Activated T-cell treated with anti-CD3 and anti-CD28 coated beads, Interleukin-2, amount 50 U/mL, for 4 hours (primary cell): ENCODE data around the gene KNTC1. TPM values are rescaled to one million over a fixed set of nuclear protein-coding genes. Genes with fewer than 3 reads are reported as not detected.
"Not testable (repeated sequence)": the region's sequence is repeated elsewhere in the genome, so short reads cannot be mapped to it uniquely, and the experiment has no call there.

ENCODE experiments used
- ATAC-seq, 2 donors: fragments of 200-7000 bp; cut with Tn5 transposase; one replicate each; pipeline ENCODE4 v1.10.0; 2021
- DNase-seq: peaks from one replicate; pipeline ENCODE4 v3.0.0-alpha.2; 2020
- H3K27me3 Mint-ChIP-seq: one replicate; pipeline ENCODE4 v1.8.0; 2021; ENCODE audit warnings: low read depth, mixed read lengths
- H3K36me3 Mint-ChIP-seq: one replicate; pipeline ENCODE4 v1.8.0; 2022; ENCODE audit warnings: mixed read lengths; ENCODE audit not compliant: insufficient read depth
- H3K4me1 Mint-ChIP-seq: one replicate; pipeline ENCODE4 v1.8.0; 2021; ENCODE audit warnings: low read depth, mixed read lengths
- H3K4me3 Mint-ChIP-seq: one replicate; pipeline ENCODE4 v1.8.0; 2021; ENCODE audit warnings: mild to moderate bottlenecking, moderate library complexity, mixed read lengths
- H3K9me3 Mint-ChIP-seq: one replicate; pipeline ENCODE4 v1.8.0; 2021; ENCODE audit warnings: mixed read lengths
- total RNA-seq, 3 donors: library from RNA; stranded (reverse); gene quantifications; one replicate each; pipeline ENCODE4 v1.2.1, GENCODE V29; 2021

Gene KNTC1
- total RNA-seq, 3 donors from 2014 or later, result 54.7 to 62.7 (median 57.8) TPM

GRCh38 chr12:122604993-122605392, 77.9 kb downstream of the KNTC1 start:
- Mint-ChIP-seq H3K36me3 (peaks cover 23% of the 10 kb centered on the region), H3K4me1 (no peaks in the 10 kb centered on the region), H3K4me3 (no peak overlapping the region), H3K9me3 (no peaks in the 10 kb centered on the region), H3K27me3 (no peaks in the 10 kb centered on the region)
- ATAC-seq, result no peak
- no peak for DNase-seq

GRCh38 chr12:122609732-122610131, 82.7 kb downstream of the KNTC1 start:
- H3K9me3 Mint-ChIP-seq, result no peaks in the 10 kb centered on the region
- H3K4me1 Mint-ChIP-seq, result no peaks in the 10 kb centered on the region
- ATAC-seq (no peak), DNase-seq (no peak)
- H3K4me3 Mint-ChIP-seq, result no peak overlapping the region
- peaks cover 30% of the 10 kb centered on the region for H3K36me3 Mint-ChIP-seq
- no peaks in the 10 kb centered on the region for H3K27me3 Mint-ChIP-seq

- no peak for ATAC-seq
- peaks cover 28% of the 10 kb centered on the region for H3K36me3 Mint-ChIP-seq
- no peak for DNase-seq
- H3K4me1 Mint-ChIP-seq, result no peaks in the 10 kb centered on the region
- no peak overlapping the region for H3K4me3 Mint-ChIP-seq
- H3K9me3 Mint-ChIP-seq, result no peaks in the 10 kb centered on the region
- no peaks in the 10 kb centered on the region for H3K27me3 Mint-ChIP-seq
These were observed 83.2 kb downstream of the KNTC1 start for GRCh38 chr12:122610207-122610606.

GRCh38 chr12:122610911-122611310, 83.9 kb downstream of the KNTC1 start:
- DNase-seq (no peak), ATAC-seq (no peak)
- no peaks in the 10 kb centered on the region for H3K27me3 Mint-ChIP-seq
- no peaks in the 10 kb centered on the region for H3K4me1 Mint-ChIP-seq
- no peaks in the 10 kb centered on the region for H3K9me3 Mint-ChIP-seq
- H3K4me3 Mint-ChIP-seq, result no peak overlapping the region
- H3K36me3 Mint-ChIP-seq, result peaks cover 28% of the 10 kb centered on the region

GRCh38 chr12:122614839-122615238, 87.8 kb downstream of the KNTC1 start:
- no peaks in the 10 kb centered on the region for H3K9me3 Mint-ChIP-seq
- DNase-seq (no peak), ATAC-seq (no peak)
- H3K4me1 Mint-ChIP-seq, result no peaks in the 10 kb centered on the region
- no peaks in the 10 kb centered on the region for H3K27me3 Mint-ChIP-seq
- no peak overlapping the region for H3K4me3 Mint-ChIP-seq
- H3K36me3 Mint-ChIP-seq, result peaks cover 24% of the 10 kb centered on the region

GRCh38 chr12:122615780-122616179, 88.7 kb downstream of the KNTC1 start:
- H3K27me3 Mint-ChIP-seq, result no peaks in the 10 kb centered on the region
- no peak for DNase-seq

GRCh38 chr12:122635471-122635870, 108.4 kb downstream of the KNTC1 start:
- H3K9me3 Mint-ChIP-seq, result no peaks in the 10 kb centered on the region
- H3K27me3 Mint-ChIP-seq, result no peaks in the 10 kb centered on the region
- H3K4me3 Mint-ChIP-seq, result no peak overlapping the region
- DNase-seq (no peak), ATAC-seq (no peak)
- H3K36me3 Mint-ChIP-seq, result no peaks in the 10 kb centered on the region
- H3K4me1 Mint-ChIP-seq, result no peaks in the 10 kb centered on the region

More at GRCh38 chr12:122615780-122616179, 88.7 kb downstream of the KNTC1 start:
- Mint-ChIP-seq H3K4me3 (no peak overlapping the region), H3K36me3 (peaks cover 27% of the 10 kb centered on the region), H3K4me1 (no peaks in the 10 kb centered on the region), H3K9me3 (no peaks in the 10 kb centered on the region)
- no peak for ATAC-seq

GRCh38 chr12:122643207-122643805, 116.3 kb downstream of the KNTC1 start:
- no peak for DNase-seq
- Mint-ChIP-seq H3K9me3 (no peaks in the 10 kb centered on the region), H3K4me1 (peaks cover 18% of the 10 kb centered on the region)

GRCh38 chr12:122646517-122647217, 119.6 kb downstream of the KNTC1 start:
- H3K27me3 Mint-ChIP-seq, result no peaks in the 10 kb centered on the region
- peak; percentile 48 for DNase-seq
- no peaks in the 10 kb centered on the region for H3K9me3 Mint-ChIP-seq
- ATAC-seq, result peak; percentile 92 to 96
- peaks cover 18% of the 10 kb centered on the region for H3K4me1 Mint-ChIP-seq
- no peaks in the 10 kb centered on the region for H3K36me3 Mint-ChIP-seq
- peak overlapping the region; percentile 69 for H3K4me3 Mint-ChIP-seq

More at GRCh38 chr12:122643207-122643805, 116.3 kb downstream of the KNTC1 start:
- ATAC-seq, result no peak
- Mint-ChIP-seq H3K27me3 (no peaks in the 10 kb centered on the region), H3K4me3 (no peak overlapping the region), H3K36me3 (no peaks in the 10 kb centered on the region)

- Mint-ChIP-seq H3K36me3 (no peaks in the 10 kb centered on the region), H3K4me1 (peaks cover 12% of the 10 kb centered on the region), H3K4me3 (no peak overlapping the region), H3K9me3 (no peaks in the 10 kb centered on the region), H3K27me3 (no peaks in the 10 kb centered on the region)
- no peak for ATAC-seq
- no peak for DNase-seq
These were observed 124.6 kb downstream of the KNTC1 start for GRCh38 chr12:122651520-122652224.

GRCh38 chr12:122653291-122653690, 126.2 kb downstream of the KNTC1 start:
- H3K36me3 Mint-ChIP-seq, ATAC-seq, H3K4me1 Mint-ChIP-seq, H3K9me3 Mint-ChIP-seq, DNase-seq, H3K4me3 Mint-ChIP-seq, H3K27me3 Mint-ChIP-seq: not testable (repeated sequence)

- no peak for ATAC-seq
- Mint-ChIP-seq H3K4me1 (no peaks in the 10 kb centered on the region), H3K36me3 (no peaks in the 10 kb centered on the region), H3K4me3 (no peak overlapping the region), H3K9me3 (no peaks in the 10 kb centered on the region), H3K27me3 (no peaks in the 10 kb centered on the region)
- no peak for DNase-seq
These were observed 129.2 kb downstream of the KNTC1 start for GRCh38 chr12:122656298-122656697.

GRCh38 chr12:122659579-122659978, 132.5 kb downstream of the KNTC1 start:
- Mint-ChIP-seq H3K36me3 (no peaks in the 10 kb centered on the region), H3K9me3 (no peaks in the 10 kb centered on the region), H3K27me3 (no peaks in the 10 kb centered on the region), H3K4me1 (no peaks in the 10 kb centered on the region), H3K4me3 (no peak overlapping the region)
- ATAC-seq (no peak), DNase-seq (no peak)

- ATAC-seq (no peak), DNase-seq (no peak)
- Mint-ChIP-seq H3K27me3 (no peaks in the 10 kb centered on the region), H3K4me3 (no peak overlapping the region), H3K36me3 (no peaks in the 10 kb centered on the region), H3K9me3 (no peaks in the 10 kb centered on the region), H3K4me1 (no peaks in the 10 kb centered on the region)
These were observed 134.2 kb downstream of the KNTC1 start for GRCh38 chr12:122661246-122661645.

- Mint-ChIP-seq H3K27me3 (no peaks in the 10 kb centered on the region), H3K4me3 (no peak overlapping the region), H3K9me3 (no peaks in the 10 kb centered on the region), H3K36me3 (no peaks in the 10 kb centered on the region), H3K4me1 (no peaks in the 10 kb centered on the region)
- DNase-seq (no peak), ATAC-seq (no peak)
These were observed 134.9 kb downstream of the KNTC1 start for GRCh38 chr12:122661938-122662337.
